CD14-positive monocyte (primary cell): Measurements from ENCODE around the gene TMUB2. TPM values are rescaled to one million over a fixed set of nuclear protein-coding genes. Genes with fewer than 3 reads are reported as not detected.
A peak's percentile ranks its signal among the peaks of the same experiment; 100 is the strongest.

Experiments used
- DNase-seq, 3 donors: peaks; one replicate each; pipeline ENCODE4 v3.0.0-alpha.2; 2011 to 2022
- H2AFZ ChIP-seq: 2 replicates; pipeline ENCODE4 v1.6.0; 2012; ENCODE audit warnings: mild to moderate bottlenecking, low read depth, low read length, inconsistent platforms; ENCODE audit not compliant: insufficient read depth, poor library complexity, severe bottlenecking
- H3K27ac ChIP-seq, 2 donors: 1 replicate in 1 of 2; 2 replicates in 1 of 2; pipeline ENCODE4 v1.5.1; 2012 to 2013; ENCODE audit warnings: low read length in 2 of 2, control low read depth in 1 of 2, inconsistent platforms in 1 of 2, low read depth in 1 of 2, mild to moderate bottlenecking in 1 of 2
- H3K27me3 ChIP-seq, 2 donors: one replicate each; pipeline versions ENCODE4 v1.6.0 to v1.6.1; 2011 to 2013; ENCODE audit warnings: low read length in 2 of 2; ENCODE audit not compliant: control insufficient read depth in 2 of 2, insufficient read depth in 2 of 2
- H3K36me3 ChIP-seq, 2 donors: replicated peaks in 1 of 2; 1 replicate in 1 of 2; 2 replicates in 1 of 2; pipeline versions ENCODE4 v1.5.1 to v1.6.1; 2012 to 2013; ENCODE audit warnings: low read length in 2 of 2, control low read depth in 1 of 2, inconsistent platforms in 1 of 2, mild to moderate bottlenecking in 1 of 2; ENCODE audit not compliant: insufficient read depth in 2 of 2, control insufficient read depth in 1 of 2
- H3K4me1 ChIP-seq, 2 donors: 1 replicate in 1 of 2; 2 replicates in 1 of 2; pipeline versions ENCODE4 v1.5.1 to v1.6.1; 2012 to 2013; ENCODE audit warnings: low read length in 2 of 2, control low read depth in 1 of 2, inconsistent platforms in 1 of 2, mild to moderate bottlenecking in 1 of 2, moderate library complexity in 1 of 2; ENCODE audit not compliant: insufficient read depth in 2 of 2, control insufficient read depth in 1 of 2
- H3K4me2 ChIP-seq: replicated peaks from 2 replicates; pipeline ENCODE3; 2012; ENCODE audit warnings: low read length, moderate library complexity, mild to moderate bottlenecking; ENCODE audit not compliant: poor library complexity, severe bottlenecking; ENCODE audit errors: extremely low read depth
- H3K4me3 ChIP-seq, 3 experiments: fragments of 200-600 bp in 1 of 3; sonication (generic) in 1 of 3; replicated peaks in 1 of 3; 1 replicate in 2 of 3; 2 replicates in 1 of 3; pipeline ENCODE4 v1.5.1; 2011 to 2013; ENCODE audit warnings: low read length in 3 of 3, mild to moderate bottlenecking in 3 of 3, control low read depth in 2 of 3, low read depth in 2 of 3, inconsistent platforms in 1 of 3, moderate library complexity in 1 of 3
- H3K79me2 ChIP-seq: 2 replicates; pipeline ENCODE4 v1.6.0; 2012; ENCODE audit warnings: mild to moderate bottlenecking, control low read depth, inconsistent platforms, low read length, moderate library complexity; ENCODE audit not compliant: insufficient read depth
- H3K9ac ChIP-seq: 2 replicates; pipeline ENCODE4 v1.6.0; 2017; ENCODE audit warnings: low read length, mild to moderate bottlenecking; ENCODE audit not compliant: insufficient read depth, poor library complexity, severe bottlenecking
- H3K9me3 ChIP-seq, 2 donors: replicated peaks in 1 of 2; 1 replicate in 1 of 2; 2 replicates in 1 of 2; pipeline versions ENCODE4 v1.5.1 to v1.6.1; 2012 to 2013; ENCODE audit warnings: low read length in 2 of 2, control low read depth in 1 of 2; ENCODE audit not compliant: control insufficient read depth in 1 of 2, insufficient read depth in 1 of 2
- H4K20me1 ChIP-seq: 2 replicates; pipeline ENCODE4 v1.6.0; 2012; ENCODE audit warnings: mild to moderate bottlenecking, low read length, control low read depth, moderate library complexity; ENCODE audit not compliant: insufficient read depth
- H3K27ac Mint-ChIP-seq, 7 donors: one replicate each; pipeline ENCODE4 v1.8.0; 2020; ENCODE audit warnings: mild to moderate bottlenecking in 7 of 7, mixed read lengths in 7 of 7, moderate library complexity in 6 of 7, inconsistent platforms in 2 of 7
- H3K27me3 Mint-ChIP-seq, 3 donors: one replicate each; pipeline ENCODE4 v1.8.0; 2021 to 2022; ENCODE audit warnings: low read depth in 3 of 3, mild to moderate bottlenecking in 3 of 3, mixed read lengths in 3 of 3, moderate library complexity in 3 of 3, inconsistent platforms in 1 of 3
- H3K36me3 Mint-ChIP-seq, 2 donors: one replicate each; pipeline ENCODE4 v1.8.0; 2020; ENCODE audit warnings: mixed read lengths in 2 of 2, inconsistent platforms in 1 of 2, mild to moderate bottlenecking in 1 of 2
- H3K4me1 Mint-ChIP-seq: one replicate; pipeline ENCODE4 v1.8.0; 2020; ENCODE audit warnings: mild to moderate bottlenecking, mixed read lengths
- H3K4me3 Mint-ChIP-seq, 2 donors: one replicate each; pipeline ENCODE4 v1.8.0; 2020; ENCODE audit warnings: mild to moderate bottlenecking in 2 of 2, mixed read lengths in 2 of 2, moderate library complexity in 1 of 2
- H3K9me3 Mint-ChIP-seq, 7 donors: one replicate each; pipeline ENCODE4 v1.8.0; 2020 to 2022; ENCODE audit warnings: mixed read lengths in 7 of 7, mild to moderate bottlenecking in 6 of 7, moderate library complexity in 6 of 7, inconsistent platforms in 2 of 7
- WGBS: methylation state at CpG from one replicate; pipeline ENCODE4 v1.1.5; 2013; ENCODE audit warnings: missing lambda C conversion rate; ENCODE audit not compliant: insufficient coverage; 5-methylcytosine and 5-hydroxymethylcytosine counted together
- intact Hi-C, 2 donors: fragments of 100-400 bp; cut with micrococcal nuclease; formaldehyde crosslinking; loops; one replicate each; pipeline versions ENCODE4 v1.15.0 to v1.15.1; 2023
- polyA plus RNA-seq, 3 donors: library from polyadenylated mRNA; depleted of rRNA in 1 of 3; unstranded in 2 of 3; stranded (reverse) in 1 of 3; fragments of 300-500 nt in 2 of 3; fragments of >200 nt in 1 of 3; fragmentation: Illumina TruSeq in 2 of 3; gene quantifications; 1 replicate in 2 of 3; 2 replicates in 1 of 3; pipeline ENCODE4 v1.2.3, GENCODE V29; 2012 to 2021
- TF ChIP-seq, protein P1 (sequence below): fragments of 200-600 bp; IDR thresholded peaks from one replicate; pipeline ENCODE4 v1.8.0; 2022; ENCODE audit warnings: antibody characterized with exemption, mild to moderate bottlenecking

Gene TMUB2
- polyA plus RNA-seq, 3 donors, result 41.3 to 118 (median 41.7) TPM

- H3K4me1 ChIP-seq, result no peaks in the 10 kb centered on the region
- H3K27me3 ChIP-seq, result no peaks in the 10 kb centered on the region
- H3K27ac ChIP-seq, result no peak overlapping the region
- Mint-ChIP-seq H3K4me1 (peaks cover 3% of the 10 kb centered on the region), H3K4me3 (no peak overlapping the region), H3K27ac (peak overlapping the region in 2 of 7 donors; percentile 14 to 44), H3K27me3 (peaks cover 0 to 2% (median 0%) of the 10 kb centered on the region in 3 donors), H3K9me3 (no peaks in the 10 kb centered on the region), H3K36me3 (peaks cover 20 to 66% of the 10 kb centered on the region in 2 donors)
- no peaks in the 10 kb centered on the region for H3K9me3 ChIP-seq
- no peak overlapping the region for H3K4me2 ChIP-seq
- no peak overlapping the region for H2AFZ ChIP-seq
- H3K79me2 ChIP-seq, result peaks cover 9% of the 10 kb centered on the region
- no CpG with 5 or more reads among the region's 2 CpGs for WGBS
- no peak overlapping the region for H3K9ac ChIP-seq
- TF ChIP-seq, protein P1, sequence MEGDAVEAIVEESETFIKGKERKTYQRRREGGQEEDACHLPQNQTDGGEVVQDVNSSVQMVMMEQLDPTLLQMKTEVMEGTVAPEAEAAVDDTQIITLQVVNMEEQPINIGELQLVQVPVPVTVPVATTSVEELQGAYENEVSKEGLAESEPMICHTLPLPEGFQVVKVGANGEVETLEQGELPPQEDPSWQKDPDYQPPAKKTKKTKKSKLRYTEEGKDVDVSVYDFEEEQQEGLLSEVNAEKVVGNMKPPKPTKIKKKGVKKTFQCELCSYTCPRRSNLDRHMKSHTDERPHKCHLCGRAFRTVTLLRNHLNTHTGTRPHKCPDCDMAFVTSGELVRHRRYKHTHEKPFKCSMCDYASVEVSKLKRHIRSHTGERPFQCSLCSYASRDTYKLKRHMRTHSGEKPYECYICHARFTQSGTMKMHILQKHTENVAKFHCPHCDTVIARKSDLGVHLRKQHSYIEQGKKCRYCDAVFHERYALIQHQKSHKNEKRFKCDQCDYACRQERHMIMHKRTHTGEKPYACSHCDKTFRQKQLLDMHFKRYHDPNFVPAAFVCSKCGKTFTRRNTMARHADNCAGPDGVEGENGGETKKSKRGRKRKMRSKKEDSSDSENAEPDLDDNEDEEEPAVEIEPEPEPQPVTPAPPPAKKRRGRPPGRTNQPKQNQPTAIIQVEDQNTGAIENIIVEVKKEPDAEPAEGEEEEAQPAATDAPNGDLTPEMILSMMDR, result no peak
- H3K4me3 ChIP-seq, result no peak overlapping the region
- no peak for DNase-seq
- intact Hi-C loops, result no loop called here
- no peaks in the 10 kb centered on the region for H4K20me1 ChIP-seq
- peaks cover 13 to 50% of the 10 kb centered on the region in 2 donors for H3K36me3 ChIP-seq
Observed at GRCh38 chr17:44155488-44155887, 31.3 kb upstream of the TMUB2 start.

GRCh38 chr17:44159519-44160210 lies 27.1 kb upstream of the TMUB2 start:
- 95% methylated on average over 12 of the region's 15 CpGs for WGBS
- no peak for DNase-seq
- H3K27ac ChIP-seq, result no peak overlapping the region
- H3K79me2 ChIP-seq, result no peaks in the 10 kb centered on the region
- H3K27me3 ChIP-seq, result no peaks in the 10 kb centered on the region
- Mint-ChIP-seq H3K4me3 (no peak overlapping the region), H3K4me1 (no peaks in the 10 kb centered on the region), H3K27ac (peak overlapping the region in 3 of 7 donors; percentile 26 to 57 (median 40)), H3K27me3 (peaks cover 0 to 2% (median 0%) of the 10 kb centered on the region in 3 donors), H3K36me3 (peaks cover 20 to 51% of the 10 kb centered on the region in 2 donors), H3K9me3 (no peaks in the 10 kb centered on the region)
- H3K4me3 ChIP-seq, result no peak overlapping the region
- no peak overlapping the region for H3K9ac ChIP-seq
- no peaks in the 10 kb centered on the region for H3K9me3 ChIP-seq
- no peak overlapping the region for H2AFZ ChIP-seq
- TF ChIP-seq, protein P1, result no peak
- no peak overlapping the region for H3K4me2 ChIP-seq
- intact Hi-C loops, result no loop called here
- H3K4me1 ChIP-seq, result no peaks in the 10 kb centered on the region
- H4K20me1 ChIP-seq, result no peaks in the 10 kb centered on the region
- peaks cover 9 to 34% of the 10 kb centered on the region in 2 donors for H3K36me3 ChIP-seq
